ENCODE measurements around the gene INCA1. TPM values are rescaled to one million over a fixed set of nuclear protein-coding genes. Genes with fewer than 3 reads are reported as not detected.

INCA1 gene
- total RNA-seq, 1 donor: 0.36 TPM

GRCh38 chr17:4982305-4982704 lies 15.0 kb downstream of the INCA1 start:
- no peak overlapping the region for H3K4me3 ChIP-seq (ENCODE audit: low read depth, low read length)
- no peak for TF ChIP-seq CTCF (IDR thresholded peaks at IDR 0.05; ENCODE audit: insufficient read depth, low read length)
- DNase-seq (ENCODE audit: low read depth): no peak

- DNase-seq (ENCODE audit: low read depth): peak; percentile 62
- no peak overlapping the region for H3K4me3 ChIP-seq (ENCODE audit: low read depth, low read length)
- peak; percentile 72 for TF ChIP-seq CTCF (IDR thresholded peaks at IDR 0.05; ENCODE audit: insufficient read depth, low read length)
Measured at GRCh38 chr17:4980644-4981216, 16.6 kb downstream of the INCA1 start.

GRCh38 chr17:4978726-4979125 lies 18.6 kb downstream of the INCA1 start:
- H3K4me3 ChIP-seq (ENCODE audit: low read depth, low read length): no peak overlapping the region
- DNase-seq (ENCODE audit: low read depth): no peak
- TF ChIP-seq CTCF (IDR thresholded peaks at IDR 0.05; ENCODE audit: insufficient read depth, low read length): no peak

GRCh38 chr17:4974115-4974670 lies 23.1 kb downstream of the INCA1 start:
- no peak for DNase-seq (ENCODE audit: low read depth)
- H3K4me3 ChIP-seq (ENCODE audit: low read depth, low read length): no peak overlapping the region
- TF ChIP-seq CTCF (IDR thresholded peaks at IDR 0.05; ENCODE audit: insufficient read depth, low read length): no peak

- H3K4me3 ChIP-seq (ENCODE audit: low read depth, low read length): no peak overlapping the region
- no peak for DNase-seq (ENCODE audit: low read depth)
- TF ChIP-seq CTCF (IDR thresholded peaks at IDR 0.05; ENCODE audit: insufficient read depth, low read length): no peak
Measured at GRCh38 chr17:4973256-4974114, 23.8 kb downstream of the INCA1 start.

- DNase-seq (ENCODE audit: low read depth): no peak
- no peak overlapping the region for H3K4me3 ChIP-seq (ENCODE audit: low read depth, low read length)
- no peak for TF ChIP-seq CTCF (IDR thresholded peaks at IDR 0.05; ENCODE audit: insufficient read depth, low read length)
Measured at GRCh38 chr17:4972752-4973151, 24.6 kb downstream of the INCA1 start.

Measured in fibroblast of the aortic adventitia (primary cell).